ENCODE measurements around the gene GSE1. TPM values are rescaled to one million over a fixed set of nuclear protein-coding genes. Genes with fewer than 3 reads are reported as not detected.

GSE1 gene
- total RNA-seq, 1 experiment from 2014 or later, result 90.2 TPM

- H3K79me2 ChIP-seq (ENCODE audit: insufficient read depth, low read length), result peaks cover 19% of the 10 kb centered on the region; the same call in 1 of the 2 replicates
- H3K27me3 ChIP-seq (ENCODE audit: insufficient read depth, low read length), result no peaks in the 10 kb centered on the region
- H4K20me1 ChIP-seq (ENCODE audit: insufficient read depth), result peaks cover 9% of the 10 kb centered on the region; the same call in 1 of the 2 replicates
- no peaks in the 10 kb centered on the region for H3K9me3 ChIP-seq (ENCODE audit: control insufficient read depth in 1 of 2, insufficient read depth in 1 of 2, low read depth in 1 of 2, low read length in 2 of 2)
- no peaks in the 10 kb centered on the region for H3K36me3 ChIP-seq (ENCODE audit: control insufficient read depth in 1 of 2, insufficient read depth in 2 of 2, low read length in 2 of 2)
- no peak overlapping the region for H3K9ac ChIP-seq (ENCODE audit: low read length)
- ChIA-PET CTCF (interaction anchor here (2.6 kb wide), 1 partner anchor 27 kb away, joined by 9 read pairs; no protein-coding TSS in a partner anchor), POLR2A (no interaction called here), RAD21 (ENCODE audit: low non-redundant PET in 1 of 2, low total read pairs in 2 of 2, uncharacterized antibody in 2 of 2, unreplicated experiment in 2 of 2) (no interaction called here)
- H3K27ac ChIP-seq (ENCODE audit: low read depth, low read length), result no peak overlapping the region
- intact Hi-C loops (cut with micrococcal nuclease), result no loop called here
- no TSS peak for BruUV-seq (replicated peaks)
- H2AFZ ChIP-seq (ENCODE audit: low read depth, low read length, poor library complexity, severe bottlenecking), result no peak overlapping the region
- ATAC-seq, result no peak
- peaks cover 25 to 53% of the 10 kb centered on the region in 2 experiments for H3K4me1 ChIP-seq (ENCODE audit: control insufficient read depth in 1 of 2, insufficient read depth in 2 of 2, low read length in 2 of 2)
- no peaks in the 10 kb centered on the region for H3K9me2 ChIP-seq (ENCODE audit: insufficient read depth)
- TF ChIP-seq MAX (IDR thresholded peaks at IDR 0.05) (no peak), SP1 (IDR thresholded peaks at IDR 0.05; ENCODE audit: low read depth) (no peak), ATF3 (IDR thresholded peaks at IDR 0.05) (no peak), POLR2A (IDR thresholded peaks at IDR 0.05; ENCODE audit: borderline replicate concordance, extremely low read depth, insufficient read depth, insufficient read length) (no peak), CEBPB (IDR thresholded peaks at IDR 0.05; ENCODE audit: low read depth) (no peak), YY1 (IDR thresholded peaks at IDR 0.05; ENCODE audit: extremely low read depth, insufficient replicate concordance, low read depth, low read length) (no peak), CBX3 (IDR thresholded peaks at IDR 0.05; ENCODE audit: low read depth) (no peak), ZFX (IDR thresholded peaks at IDR 0.05) (no peak), ELF1 (IDR thresholded peaks at IDR 0.05; ENCODE audit: borderline replicate concordance, low read depth) (no peak), CTCF (IDR thresholded peaks at IDR 0.05 in 2 of 3, conservative IDR thresholded peaks at IDR 0.05 in 1 of 3; ENCODE audit: borderline replicate concordance in 1 of 3, insufficient read depth in 1 of 3, low read depth in 2 of 3, low read length in 2 of 3) (no peak), SRF (IDR thresholded peaks at IDR 0.05; ENCODE audit: low read depth) (no peak), POLR2AphosphoS5 (IDR thresholded peaks at IDR 0.05; ENCODE audit: low read depth, low read length) (no peak)
- H3K4me2 ChIP-seq (ENCODE audit: low read length), result no peak overlapping the region
- no peak for DNase-seq (ENCODE audit: low read depth, low spot score)
- H3K4me3 ChIP-seq (replicated peaks in 1 of 2; ENCODE audit: low read depth in 1 of 2, low read length in 2 of 2), result no peak overlapping the region
Observed at GRCh38 chr16:85642762-85643358, 29.7 kb downstream of the GSE1 start.
